ENCODE results near the gene DDX51. TPM values are rescaled to one million over a fixed set of nuclear protein-coding genes. Genes with fewer than 3 reads are reported as not detected.
"Not testable (repeated sequence)": the region's sequence is repeated elsewhere in the genome, so short reads cannot be mapped to it uniquely, and the experiment has no call there.

Gene DDX51
- total and polyA plus RNA-seq, 4 donors, result 2.5 to 7.5 (median 5.5) TPM

- Histone ChIP-seq H3K4me1 (ENCODE audit: control insufficient read depth in 4 of 4, insufficient read depth in 4 of 4, low read length in 3 of 4) (no peaks in the 10 kb centered on the region), H3K27ac (ENCODE audit: low read depth in 1 of 2, low read length in 2 of 2) (no peak overlapping the region), H3K4me3 (ENCODE audit: low read depth in 1 of 3, low read length in 3 of 3) (no peak overlapping the region), H3K27me3 (ENCODE audit: control insufficient read depth in 4 of 4, insufficient read depth in 4 of 4, low read length in 3 of 4) (no peaks in the 10 kb centered on the region), H3K9me3 (ENCODE audit: control insufficient read depth in 4 of 4, low read length in 3 of 4) (no peaks in the 10 kb centered on the region), H3K9ac (ENCODE audit: low read depth in 1 of 2, low read length in 2 of 2) (no peak overlapping the region), H3K36me3 (ENCODE audit: control insufficient read depth in 4 of 4, insufficient read depth in 3 of 4, low read depth in 1 of 4, low read length in 3 of 4) (peaks cover 6 to 18% (median 8%) of the 10 kb centered on the region in 4 donors)
- 93% methylated on average over 6 of the region's 6 CpGs for WGBS
- no peak for TF ChIP-seq HNF4G (IDR thresholded peaks at IDR 0.05)
- TF ChIP-seq REST (IDR thresholded peaks at IDR 0.05), result no peak
- TF ChIP-seq, protein P1, sequence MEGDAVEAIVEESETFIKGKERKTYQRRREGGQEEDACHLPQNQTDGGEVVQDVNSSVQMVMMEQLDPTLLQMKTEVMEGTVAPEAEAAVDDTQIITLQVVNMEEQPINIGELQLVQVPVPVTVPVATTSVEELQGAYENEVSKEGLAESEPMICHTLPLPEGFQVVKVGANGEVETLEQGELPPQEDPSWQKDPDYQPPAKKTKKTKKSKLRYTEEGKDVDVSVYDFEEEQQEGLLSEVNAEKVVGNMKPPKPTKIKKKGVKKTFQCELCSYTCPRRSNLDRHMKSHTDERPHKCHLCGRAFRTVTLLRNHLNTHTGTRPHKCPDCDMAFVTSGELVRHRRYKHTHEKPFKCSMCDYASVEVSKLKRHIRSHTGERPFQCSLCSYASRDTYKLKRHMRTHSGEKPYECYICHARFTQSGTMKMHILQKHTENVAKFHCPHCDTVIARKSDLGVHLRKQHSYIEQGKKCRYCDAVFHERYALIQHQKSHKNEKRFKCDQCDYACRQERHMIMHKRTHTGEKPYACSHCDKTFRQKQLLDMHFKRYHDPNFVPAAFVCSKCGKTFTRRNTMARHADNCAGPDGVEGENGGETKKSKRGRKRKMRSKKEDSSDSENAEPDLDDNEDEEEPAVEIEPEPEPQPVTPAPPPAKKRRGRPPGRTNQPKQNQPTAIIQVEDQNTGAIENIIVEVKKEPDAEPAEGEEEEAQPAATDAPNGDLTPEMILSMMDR (IDR thresholded peaks at IDR 0.05; ENCODE audit: low read depth, low read length, missing input control), result no peak
- TF ChIP-seq TAF1 (conservative IDR thresholded peaks at IDR 0.05), result no peak
- TF ChIP-seq, protein P2, sequence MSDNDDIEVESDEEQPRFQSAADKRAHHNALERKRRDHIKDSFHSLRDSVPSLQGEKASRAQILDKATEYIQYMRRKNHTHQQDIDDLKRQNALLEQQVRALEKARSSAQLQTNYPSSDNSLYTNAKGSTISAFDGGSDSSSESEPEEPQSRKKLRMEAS (IDR thresholded peaks at IDR 0.05), result no peak
- no peak for TF ChIP-seq EGR1 (IDR thresholded peaks at IDR 0.05; ENCODE audit: low read depth in 2 of 2)
- TF ChIP-seq FOXA1 (IDR thresholded peaks at IDR 0.05), result no peak
- TF ChIP-seq RAD21 (IDR thresholded peaks at IDR 0.05), result no peak
- DNase-seq (ENCODE audit: low spot score), result no peak
Measured at GRCh38 chr12:132105467-132105866, 38.7 kb downstream of the DDX51 start.

DNA sequence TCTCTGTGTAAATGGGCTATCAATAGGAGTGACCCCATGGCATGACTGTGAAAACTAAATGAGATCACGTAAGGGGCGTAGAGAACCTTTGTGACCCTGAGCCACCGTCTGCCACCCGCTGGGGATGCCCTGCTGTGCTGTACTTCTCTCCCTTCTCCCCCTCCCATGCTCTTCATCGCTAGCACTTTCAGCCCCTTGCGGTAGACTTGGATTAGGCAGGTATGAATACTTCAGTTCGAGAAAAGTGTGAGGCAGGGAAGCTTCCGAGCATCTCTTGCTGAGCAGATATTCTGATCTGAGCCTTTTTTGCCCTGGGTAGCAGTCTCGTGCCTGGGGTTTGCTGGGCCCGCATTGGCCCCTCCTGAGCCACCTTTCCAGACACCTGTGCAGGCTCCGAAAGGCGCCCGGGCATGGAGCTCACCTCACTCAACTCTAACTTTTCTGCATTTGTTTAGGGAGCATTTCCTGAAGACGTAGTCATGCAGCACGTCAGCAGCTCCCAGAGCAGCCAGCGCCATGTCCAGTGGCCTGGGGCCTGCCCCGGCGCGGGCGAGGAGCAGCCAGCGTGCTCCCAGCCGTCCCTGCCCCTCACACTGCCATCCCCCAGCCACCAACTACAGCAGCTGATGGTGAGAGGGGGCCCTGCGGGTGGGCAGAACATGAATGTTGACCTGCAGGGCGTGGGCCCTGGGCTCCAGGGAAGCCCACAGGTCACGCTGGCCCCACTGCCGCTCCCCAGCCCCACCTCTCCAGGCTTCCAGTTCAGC is 40.4 kb downstream of the DDX51 start:
- Histone ChIP-seq H3K9me3 (ENCODE audit: control insufficient read depth in 4 of 4, low read length in 3 of 4) (no peaks in the 10 kb centered on the region), H3K4me1 (ENCODE audit: control insufficient read depth in 4 of 4, insufficient read depth in 4 of 4, low read length in 3 of 4) (no peaks in the 10 kb centered on the region), H3K4me3 (ENCODE audit: low read depth in 1 of 3, low read length in 3 of 3) (no peak overlapping the region), H3K36me3 (ENCODE audit: control insufficient read depth in 4 of 4, insufficient read depth in 3 of 4, low read depth in 1 of 4, low read length in 3 of 4) (peaks cover 6 to 17% (median 13%) of the 10 kb centered on the region in 4 donors), H3K27me3 (ENCODE audit: control insufficient read depth in 4 of 4, insufficient read depth in 4 of 4, low read length in 3 of 4) (no peaks in the 10 kb centered on the region), H3K9ac (ENCODE audit: low read depth in 1 of 2, low read length in 2 of 2) (no peak overlapping the region), H3K27ac (ENCODE audit: low read depth in 1 of 2, low read length in 2 of 2) (no peak overlapping the region)
- 95% methylated on average over 26 of the region's 26 CpGs for WGBS
- TF ChIP-seq RXRA (IDR thresholded peaks at IDR 0.05), result no peak
- TF ChIP-seq, protein P2 (IDR thresholded peaks at IDR 0.05), result no peak
- TF ChIP-seq, protein P3, sequence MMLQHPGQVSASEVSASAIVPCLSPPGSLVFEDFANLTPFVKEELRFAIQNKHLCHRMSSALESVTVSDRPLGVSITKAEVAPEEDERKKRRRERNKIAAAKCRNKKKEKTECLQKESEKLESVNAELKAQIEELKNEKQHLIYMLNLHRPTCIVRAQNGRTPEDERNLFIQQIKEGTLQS (IDR thresholded peaks at IDR 0.05), result no peak
- no peak for TF ChIP-seq GABPA (IDR thresholded peaks at IDR 0.05 in 1 of 2, conservative IDR thresholded peaks at IDR 0.05 in 1 of 2)
- TF ChIP-seq NR2F2 (IDR thresholded peaks at IDR 0.05), result no peak
- no peak for TF ChIP-seq YY1 (IDR thresholded peaks at IDR 0.05)
- TF ChIP-seq SP1 (IDR thresholded peaks at IDR 0.05), result no peak
- no peak for DNase-seq (ENCODE audit: low spot score)

GRCh38 chr12:132103072-132103471 is 41.0 kb downstream of the DDX51 start:
- not testable (repeated sequence) for DNase-seq (ENCODE audit: low spot score); H3K27me3 ChIP-seq (ENCODE audit: control insufficient read depth in 4 of 4, insufficient read depth in 4 of 4, low read length in 3 of 4); H3K27ac ChIP-seq (ENCODE audit: low read depth in 1 of 2, low read length in 2 of 2); H3K4me1 ChIP-seq (ENCODE audit: control insufficient read depth in 4 of 4, insufficient read depth in 4 of 4, low read length in 3 of 4); H3K9ac ChIP-seq (ENCODE audit: low read depth in 1 of 2, low read length in 2 of 2); H3K4me3 ChIP-seq (ENCODE audit: low read depth in 1 of 3, low read length in 3 of 3); H3K9me3 ChIP-seq (ENCODE audit: control insufficient read depth in 4 of 4, low read length in 3 of 4)
- WGBS, result 90% methylated on average over 14 of the region's 14 CpGs
- H3K36me3 ChIP-seq (ENCODE audit: control insufficient read depth in 4 of 4, insufficient read depth in 3 of 4, low read depth in 1 of 4, low read length in 3 of 4), result peaks cover 2 to 14% (median 9%) of the 10 kb centered on the region in 4 donors

All from liver (tissue), 9 donors.